GM23338 (cell line): ENCODE results near the gene CBFA2T2. TPM values are rescaled to one million over a fixed set of nuclear protein-coding genes. Genes with fewer than 3 reads are reported as not detected.
"Not testable (repeated sequence)": the region's sequence is repeated elsewhere in the genome, so short reads cannot be mapped to it uniquely, and the experiment has no call there.

Experiments used
- ATAC-seq: fragments of 200-7000 bp; cut with Tn5 transposase; 3 replicates; pipeline ENCODE4 v1.9.1; 2020
- DNase-seq: peaks from one replicate; pipeline ENCODE4 v3.0.0-alpha.2; 2015; ENCODE audit warnings: low spot score
- H2AFZ ChIP-seq: fragments of 200-600 bp; sonication (generic); 2 replicates; pipeline ENCODE4 v1.8.0; 2016; ENCODE audit warnings: antibody characterized with exemption, mild to moderate bottlenecking, moderate library complexity
- H3F3A ChIP-seq: fragments of 200-600 bp; sonication (generic); replicated peaks from 2 replicates; pipeline ENCODE4 v1.8.0; 2017; ENCODE audit warnings: antibody characterized with exemption, mixed run types, low read depth
- H3K27ac ChIP-seq: fragments of 200-600 bp; sonication (generic); 2 replicates; pipeline ENCODE4 v1.6.1; 2016; ENCODE audit warnings: low read depth
- H3K27me3 ChIP-seq: fragments of 200-600 bp; sonication (generic); 2 replicates; pipeline ENCODE4 v1.8.0; 2016; ENCODE audit warnings: mild to moderate bottlenecking, mixed run types, moderate library complexity; ENCODE audit not compliant: insufficient read depth
- H3K36me3 ChIP-seq: fragments of 200-600 bp; sonication (generic); 2 replicates; pipeline ENCODE4 v1.8.0; 2016; ENCODE audit warnings: mild to moderate bottlenecking; ENCODE audit not compliant: insufficient read depth
- H3K4me1 ChIP-seq: fragments of 200-600 bp; sonication (generic); 2 replicates; pipeline ENCODE4 v1.8.0; 2016; ENCODE audit warnings: mild to moderate bottlenecking, moderate library complexity; ENCODE audit not compliant: insufficient read depth
- H3K4me2 ChIP-seq: fragments of 200-600 bp; sonication (generic); 2 replicates; pipeline ENCODE4 v1.7.1; 2017; ENCODE audit warnings: mixed run types
- H3K4me3 ChIP-seq: fragments of 200-600 bp; sonication (generic); 2 replicates; pipeline ENCODE4 v1.6.1; 2016; ENCODE audit warnings: mixed run types
- H3K79me2 ChIP-seq: fragments of 200-600 bp; sonication (generic); replicated peaks from 2 replicates; pipeline ENCODE4 v1.8.0; 2017; ENCODE audit warnings: mild to moderate bottlenecking; ENCODE audit not compliant: insufficient read depth
- H3K9me2 ChIP-seq: fragments of 200-600 bp; sonication (generic); 2 replicates; pipeline ENCODE4 v1.8.0; 2017; ENCODE audit not compliant: insufficient read depth
- H4K20me1 ChIP-seq: fragments of 200-600 bp; sonication (generic); replicated peaks from 2 replicates; pipeline ENCODE4 v1.8.0; 2017; ENCODE audit warnings: mild to moderate bottlenecking; ENCODE audit not compliant: insufficient read depth
- H3K27ac Mint-ChIP-seq: 2 replicates; pipeline ENCODE4 v1.8.0; 2020; ENCODE audit warnings: inconsistent platforms, mild to moderate bottlenecking, moderate library complexity, mixed read lengths
- H3K27me3 Mint-ChIP-seq: 3 replicates; pipeline ENCODE4 v1.8.0; 2022; ENCODE audit warnings: low read depth, mild to moderate bottlenecking, moderate library complexity, mixed read lengths, inconsistent platforms; ENCODE audit not compliant: insufficient read depth, poor library complexity
- H3K36me3 Mint-ChIP-seq: 3 replicates; pipeline ENCODE4 v1.8.0; 2021; ENCODE audit warnings: low read depth, mild to moderate bottlenecking, inconsistent platforms, moderate library complexity, mixed read lengths
- H3K4me1 Mint-ChIP-seq: 3 replicates; pipeline ENCODE4 v1.8.0; 2020; ENCODE audit warnings: mild to moderate bottlenecking, inconsistent platforms, mixed read lengths
- H3K4me3 Mint-ChIP-seq: 3 replicates; pipeline ENCODE4 v1.8.0; 2021; ENCODE audit warnings: moderate library complexity, mild to moderate bottlenecking, inconsistent platforms, mixed read lengths
- H3K9me3 Mint-ChIP-seq: 3 replicates; pipeline ENCODE4 v1.8.0; 2020; ENCODE audit warnings: moderate library complexity, mild to moderate bottlenecking, inconsistent platforms, mixed read lengths
- CTCF ChIP-seq, 2 experiments: fragments of 200-600 bp in 1 of 2; sonication (generic) in 1 of 2; conservative IDR thresholded peaks; 2 replicates each; pipeline versions ENCODE4 v1.5.1 to v1.6.1; 2016 to 2017; ENCODE audit warnings: antibody characterized with exemption in 2 of 2, low read depth in 2 of 2, mild to moderate bottlenecking in 2 of 2, moderate library complexity in 1 of 2
- EZH2 ChIP-seq: fragments of 200-600 bp; sonication (generic); IDR thresholded peaks from one replicate; pipeline ENCODE4 v1.8.0; 2017; ENCODE audit warnings: antibody characterized with exemption, mild to moderate bottlenecking, low read depth; ENCODE audit not compliant: unreplicated experiment
- JUNB ChIP-seq: IDR thresholded peaks from one replicate; pipeline ENCODE4 v1.6.1; 2016; ENCODE audit warnings: antibody characterized with exemption; ENCODE audit not compliant: unreplicated experiment
- NANOG ChIP-seq: IDR thresholded peaks from 2 replicates; pipeline ENCODE4 v1.6.1; 2016; ENCODE audit warnings: antibody characterized with exemption, borderline replicate concordance
- STAT1 ChIP-seq: IDR thresholded peaks from one replicate; pipeline ENCODE4 v1.6.1; 2016; ENCODE audit warnings: antibody characterized with exemption; ENCODE audit not compliant: unreplicated experiment
- polyA plus RNA-seq: library from polyadenylated mRNA; unstranded; fragments of >200 nt; fragmentation: Nextera tagmentation; extraction: Ambion mirVana; gene quantifications from 2 replicates; pipeline ENCODE4 v1.2.1, GENCODE V29; 2016
- total RNA-seq: library from RNA; depleted of rRNA; stranded (reverse); fragments of >200 nt; shearing (Covaris generic); gene quantifications from 2 replicates; pipeline ENCODE4 v1.2.3, GENCODE V29; 2014
- TF ChIP-seq, protein P1 (sequence below): IDR thresholded peaks from one replicate; pipeline ENCODE4 v1.6.1; 2018; ENCODE audit warnings: antibody characterized with exemption; ENCODE audit not compliant: unreplicated experiment

CBFA2T2 gene
- total and polyA plus RNA-seq, 2 experiments from 2014 or later, result 12.7 to 15.8 TPM

GRCh38 chr20:33456916-33457642 lies 32.8 kb upstream of the CBFA2T2 start:
- H3K9me2 ChIP-seq, H4K20me1 ChIP-seq, H3K4me1 ChIP-seq, H3K27ac Mint-ChIP-seq, H3K79me2 ChIP-seq, H3K27me3 Mint-ChIP-seq, H3K27ac ChIP-seq, H3K4me3 Mint-ChIP-seq, H3K36me3 Mint-ChIP-seq, H3F3A ChIP-seq, H3K27me3 ChIP-seq, H3K9me3 Mint-ChIP-seq, H2AFZ ChIP-seq, H3K4me3 ChIP-seq, H3K4me2 ChIP-seq, H3K4me1 Mint-ChIP-seq, H3K36me3 ChIP-seq: not testable (repeated sequence)
- DNase-seq, result peak; percentile 90
- TF ChIP-seq CTCF (conservative IDR thresholded peaks at IDR 0.05; ENCODE audit: low read depth in 2 of 2), result peak; percentile 96 to 99
- ATAC-seq, result peak; percentile 98

GRCh38 chr20:33459599-33459998 lies 30.3 kb upstream of the CBFA2T2 start:
- ATAC-seq (no peak), DNase-seq (no peak)
- Mint-ChIP-seq H3K9me3 (no peaks in the 10 kb centered on the region), H3K27ac (no peak overlapping the region), H3K4me1 (no peaks in the 10 kb centered on the region), H3K4me3 (no peak overlapping the region), H3K27me3 (peaks cover 4% of the 10 kb centered on the region), H3K36me3 (no peaks in the 10 kb centered on the region)
- H3K36me3 ChIP-seq, result no peaks in the 10 kb centered on the region
- H3K27ac ChIP-seq, result no peak overlapping the region
- H3K79me2 ChIP-seq, result no peaks in the 10 kb centered on the region
- no peaks in the 10 kb centered on the region for H3F3A ChIP-seq
- H3K4me2 ChIP-seq, result no peak overlapping the region
- no peaks in the 10 kb centered on the region for H4K20me1 ChIP-seq
- no peak overlapping the region for H3K4me3 ChIP-seq
- H3K9me2 ChIP-seq, result no peaks in the 10 kb centered on the region
- H3K4me1 ChIP-seq, result no peaks in the 10 kb centered on the region
- H3K27me3 ChIP-seq, result no peaks in the 10 kb centered on the region
- no peak overlapping the region for H2AFZ ChIP-seq
- TF ChIP-seq NANOG (no peak), STAT1 (no peak), JUNB (no peak), EZH2 (no peak)
- TF ChIP-seq, protein P1, sequence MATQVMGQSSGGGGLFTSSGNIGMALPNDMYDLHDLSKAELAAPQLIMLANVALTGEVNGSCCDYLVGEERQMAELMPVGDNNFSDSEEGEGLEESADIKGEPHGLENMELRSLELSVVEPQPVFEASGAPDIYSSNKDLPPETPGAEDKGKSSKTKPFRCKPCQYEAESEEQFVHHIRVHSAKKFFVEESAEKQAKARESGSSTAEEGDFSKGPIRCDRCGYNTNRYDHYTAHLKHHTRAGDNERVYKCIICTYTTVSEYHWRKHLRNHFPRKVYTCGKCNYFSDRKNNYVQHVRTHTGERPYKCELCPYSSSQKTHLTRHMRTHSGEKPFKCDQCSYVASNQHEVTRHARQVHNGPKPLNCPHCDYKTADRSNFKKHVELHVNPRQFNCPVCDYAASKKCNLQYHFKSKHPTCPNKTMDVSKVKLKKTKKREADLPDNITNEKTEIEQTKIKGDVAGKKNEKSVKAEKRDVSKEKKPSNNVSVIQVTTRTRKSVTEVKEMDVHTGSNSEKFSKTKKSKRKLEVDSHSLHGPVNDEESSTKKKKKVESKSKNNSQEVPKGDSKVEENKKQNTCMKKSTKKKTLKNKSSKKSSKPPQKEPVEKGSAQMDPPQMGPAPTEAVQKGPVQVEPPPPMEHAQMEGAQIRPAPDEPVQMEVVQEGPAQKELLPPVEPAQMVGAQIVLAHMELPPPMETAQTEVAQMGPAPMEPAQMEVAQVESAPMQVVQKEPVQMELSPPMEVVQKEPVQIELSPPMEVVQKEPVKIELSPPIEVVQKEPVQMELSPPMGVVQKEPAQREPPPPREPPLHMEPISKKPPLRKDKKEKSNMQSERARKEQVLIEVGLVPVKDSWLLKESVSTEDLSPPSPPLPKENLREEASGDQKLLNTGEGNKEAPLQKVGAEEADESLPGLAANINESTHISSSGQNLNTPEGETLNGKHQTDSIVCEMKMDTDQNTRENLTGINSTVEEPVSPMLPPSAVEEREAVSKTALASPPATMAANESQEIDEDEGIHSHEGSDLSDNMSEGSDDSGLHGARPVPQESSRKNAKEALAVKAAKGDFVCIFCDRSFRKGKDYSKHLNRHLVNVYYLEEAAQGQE, result no peak
